Stromal cell of bone marrow (primary cell): ENCODE results near the gene FIGN.

Source experiments
- DNase-seq: peaks from one replicate; pipeline ENCODE4 v3.0.0-alpha.2; 2012; ENCODE audit warnings: low read depth

FIGN gene

DNA sequence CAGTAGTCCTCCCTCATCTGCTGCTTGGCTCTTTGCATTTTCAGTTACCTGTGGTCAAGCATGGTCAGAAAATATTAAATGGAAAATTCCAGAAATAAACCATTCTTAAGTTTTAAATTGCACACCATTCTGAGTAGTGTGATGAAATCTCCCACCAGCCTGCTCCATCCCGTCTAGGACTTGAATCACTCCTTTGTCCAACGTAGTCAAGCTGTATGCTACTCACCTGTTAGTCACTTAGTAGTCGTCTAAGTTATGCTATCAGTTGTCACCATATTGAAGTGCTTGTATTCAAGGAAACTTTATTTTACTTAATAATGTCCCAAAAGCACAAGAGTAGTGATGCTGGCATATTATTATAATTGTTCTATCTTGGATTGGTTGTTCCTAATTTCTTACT lies 172.5 kb downstream of the FIGN start:
- DNase-seq = no peak

- DNase-seq = no peak
Observed at GRCh38 chr2:163558251-163559021, 177.4 kb downstream of the FIGN start.

GRCh38 chr2:163556511-163556910 lies 179.3 kb downstream of the FIGN start:
- no peak for DNase-seq

DNA sequence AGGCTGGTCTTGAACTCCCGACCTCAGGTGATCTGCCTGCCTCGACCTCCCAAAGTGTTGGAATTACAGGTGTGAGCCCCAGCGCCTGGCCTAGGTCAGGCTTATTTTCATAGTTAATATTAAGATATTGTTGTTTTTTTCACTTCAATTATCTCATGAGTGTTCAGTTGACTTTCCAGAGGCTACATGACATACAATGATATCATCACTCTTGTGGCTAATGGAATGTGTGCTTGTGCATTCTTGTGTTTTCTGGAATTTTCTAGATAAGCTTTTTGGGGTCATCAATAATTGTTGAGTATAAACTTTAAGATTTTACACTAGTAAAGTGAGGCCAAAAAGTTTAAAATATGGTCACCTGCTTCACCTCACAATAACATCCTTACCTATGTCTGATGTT lies 180.9 kb downstream of the FIGN start:
- DNase-seq = no peak

GRCh38 chr2:163553601-163554000 lies 182.2 kb downstream of the FIGN start:
- no peak for DNase-seq

DNA sequence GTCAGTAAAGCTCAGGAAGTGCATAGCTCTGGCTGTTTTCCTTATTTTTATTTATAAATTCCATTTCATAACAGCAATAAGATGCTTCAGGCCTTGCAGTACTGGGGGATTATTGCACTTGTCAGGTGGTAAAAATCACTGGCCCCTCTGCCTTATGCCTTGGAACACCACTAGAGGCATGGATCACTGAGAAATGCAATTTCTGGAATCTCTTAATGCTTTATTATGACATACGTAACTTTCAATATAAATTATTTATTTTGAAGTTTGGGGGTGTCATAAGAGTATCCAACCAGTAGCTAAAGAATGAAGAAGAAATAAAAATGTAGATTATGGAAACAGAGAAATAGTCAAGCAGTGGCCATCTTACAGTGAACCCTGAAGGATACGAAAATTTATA lies 183.1 kb downstream of the FIGN start:
- no peak for DNase-seq

DNA sequence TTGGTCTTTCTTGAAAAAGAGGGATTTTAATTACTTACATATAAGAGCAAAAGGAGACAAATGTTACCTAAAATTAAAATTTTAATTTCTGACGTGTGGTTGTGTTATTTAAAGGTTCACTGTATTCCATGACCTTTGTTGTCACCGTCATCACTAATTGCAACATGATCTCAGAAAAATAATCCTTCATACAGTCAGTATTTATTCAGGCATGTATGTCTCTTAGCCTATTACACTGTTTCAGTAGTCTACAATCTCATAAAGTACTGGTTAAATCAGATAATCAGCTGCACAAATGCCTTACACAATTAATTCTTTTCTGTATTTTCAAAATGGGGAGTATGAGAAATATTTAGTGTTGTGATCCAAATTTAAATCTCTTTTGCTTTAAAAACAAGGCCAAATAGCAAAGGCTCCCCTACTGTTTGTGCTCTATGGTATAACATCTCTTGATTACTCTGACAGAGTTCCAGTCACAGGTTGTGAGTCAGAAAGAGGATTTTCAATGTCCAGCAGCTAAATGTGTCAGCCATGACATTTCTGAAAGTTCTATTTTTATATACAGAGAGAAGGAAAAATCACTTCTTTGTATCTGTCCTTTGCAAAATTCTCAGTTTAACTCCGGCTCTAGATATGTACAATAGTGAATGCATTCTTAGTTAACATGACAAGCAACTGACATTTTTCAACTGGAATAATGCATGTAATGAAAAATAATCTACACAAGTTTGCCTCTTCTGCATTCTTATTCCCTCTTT lies 184.0 kb downstream of the FIGN start:
- peak; percentile 18 for DNase-seq

DNA sequence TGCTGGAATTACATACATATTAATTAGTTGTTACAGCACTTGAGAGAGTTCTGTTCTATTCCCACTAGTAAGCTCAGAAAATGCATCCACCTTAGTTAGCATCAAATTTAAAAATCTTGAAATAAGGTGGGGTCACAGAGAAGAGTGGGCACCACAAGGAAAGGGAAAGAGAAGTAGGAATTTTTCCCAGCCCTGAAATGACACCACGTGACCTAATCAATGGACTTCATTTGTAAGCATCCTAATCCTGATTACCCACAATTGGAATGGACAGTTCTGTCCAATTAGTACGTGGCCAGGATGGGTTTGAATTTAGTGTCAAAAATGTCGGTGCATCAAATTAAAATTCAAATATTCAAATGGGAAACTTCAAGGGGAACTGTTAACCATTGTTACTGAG lies 186.8 kb downstream of the FIGN start:
- no peak for DNase-seq
